ENCODE data around the gene PLSCR2.
"Not testable (repeated sequence)": the region's sequence is repeated elsewhere in the genome, so short reads cannot be mapped to it uniquely, and the experiment has no call there.

The PLSCR2 gene

GRCh38 chr3:146446026-146446425, 23.3 kb downstream of the PLSCR2 start:
- no peak for DNase-seq (ENCODE audit: low read depth in 1 of 2, low spot score in 1 of 2)
- Histone ChIP-seq H3K4me3 (replicated peaks; ENCODE audit: insufficient read depth, low read length) (no peak overlapping the region), H3K27ac (replicated peaks) (no peak overlapping the region), H3K27me3 (ENCODE audit: insufficient read depth, poor library complexity, severe bottlenecking) (peaks cover 4% of the 10 kb centered on the region)
- TF ChIP-seq, protein P1, sequence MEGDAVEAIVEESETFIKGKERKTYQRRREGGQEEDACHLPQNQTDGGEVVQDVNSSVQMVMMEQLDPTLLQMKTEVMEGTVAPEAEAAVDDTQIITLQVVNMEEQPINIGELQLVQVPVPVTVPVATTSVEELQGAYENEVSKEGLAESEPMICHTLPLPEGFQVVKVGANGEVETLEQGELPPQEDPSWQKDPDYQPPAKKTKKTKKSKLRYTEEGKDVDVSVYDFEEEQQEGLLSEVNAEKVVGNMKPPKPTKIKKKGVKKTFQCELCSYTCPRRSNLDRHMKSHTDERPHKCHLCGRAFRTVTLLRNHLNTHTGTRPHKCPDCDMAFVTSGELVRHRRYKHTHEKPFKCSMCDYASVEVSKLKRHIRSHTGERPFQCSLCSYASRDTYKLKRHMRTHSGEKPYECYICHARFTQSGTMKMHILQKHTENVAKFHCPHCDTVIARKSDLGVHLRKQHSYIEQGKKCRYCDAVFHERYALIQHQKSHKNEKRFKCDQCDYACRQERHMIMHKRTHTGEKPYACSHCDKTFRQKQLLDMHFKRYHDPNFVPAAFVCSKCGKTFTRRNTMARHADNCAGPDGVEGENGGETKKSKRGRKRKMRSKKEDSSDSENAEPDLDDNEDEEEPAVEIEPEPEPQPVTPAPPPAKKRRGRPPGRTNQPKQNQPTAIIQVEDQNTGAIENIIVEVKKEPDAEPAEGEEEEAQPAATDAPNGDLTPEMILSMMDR (IDR thresholded peaks at IDR 0.05; ENCODE audit: insufficient read depth, low read length) = no peak
- TF ChIP-seq REST (IDR thresholded peaks at IDR 0.05; ENCODE audit: insufficient replicate concordance, low read depth) (no peak), SPI1 (IDR thresholded peaks at IDR 0.05; ENCODE audit: borderline replicate concordance, low read depth) (no peak), POLR2AphosphoS5 (IDR thresholded peaks at IDR 0.05; ENCODE audit: low read depth) (no peak), GABPA (IDR thresholded peaks at IDR 0.05; ENCODE audit: low read depth) (no peak)

GRCh38 chr3:146440310-146440709, 29.1 kb downstream of the PLSCR2 start:
- not testable (repeated sequence) for H3K4me3 ChIP-seq (replicated peaks; ENCODE audit: insufficient read depth, low read length); H3K27me3 ChIP-seq (ENCODE audit: insufficient read depth, poor library complexity, severe bottlenecking); DNase-seq (ENCODE audit: low read depth in 1 of 2, low spot score in 1 of 2); H3K27ac ChIP-seq (replicated peaks)

- no peak for DNase-seq (ENCODE audit: low read depth in 1 of 2, low spot score in 1 of 2)
- TF ChIP-seq POLR2AphosphoS5 (IDR thresholded peaks at IDR 0.05; ENCODE audit: low read depth) (no peak), REST (IDR thresholded peaks at IDR 0.05; ENCODE audit: insufficient replicate concordance, low read depth) (no peak), SPI1 (IDR thresholded peaks at IDR 0.05; ENCODE audit: borderline replicate concordance, low read depth) (no peak)
- TF ChIP-seq, protein P1 (IDR thresholded peaks at IDR 0.05; ENCODE audit: insufficient read depth, low read length) = no peak
- no peaks in the 10 kb centered on the region for H3K27me3 ChIP-seq (ENCODE audit: insufficient read depth, poor library complexity, severe bottlenecking)
- no peak overlapping the region for H3K4me3 ChIP-seq (replicated peaks; ENCODE audit: insufficient read depth, low read length)
- no peak overlapping the region for H3K27ac ChIP-seq (replicated peaks)
These were observed 37.3 kb downstream of the PLSCR2 start for GRCh38 chr3:146432066-146432465.

DNA sequence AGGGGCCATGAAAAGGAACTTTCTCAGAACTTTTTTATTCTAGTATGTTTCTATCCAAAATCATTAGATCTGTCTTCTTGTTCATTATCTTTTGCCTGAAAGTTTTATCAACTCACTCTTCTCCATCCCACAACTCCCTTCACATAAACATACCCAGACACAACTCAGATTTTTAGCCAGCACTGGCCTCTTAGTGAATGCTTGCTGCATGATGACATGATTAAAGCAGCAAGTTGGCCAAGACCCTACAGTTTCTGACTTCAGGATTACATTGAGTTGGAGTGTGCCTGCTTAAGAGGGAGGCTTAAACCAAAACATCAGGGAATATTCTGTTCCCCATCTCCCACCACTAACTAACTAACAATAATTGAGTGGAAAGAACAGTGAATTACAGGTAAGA, 38.1 kb downstream of the PLSCR2 start:
- no peak for TF ChIP-seq POLR2AphosphoS5 (IDR thresholded peaks at IDR 0.05; ENCODE audit: low read depth)
- TF ChIP-seq GABPA (IDR thresholded peaks at IDR 0.05; ENCODE audit: low read depth) = no peak
- no peak for TF ChIP-seq SPI1 (IDR thresholded peaks at IDR 0.05; ENCODE audit: borderline replicate concordance, low read depth)
- no peak for TF ChIP-seq REST (IDR thresholded peaks at IDR 0.05; ENCODE audit: insufficient replicate concordance, low read depth)
- TF ChIP-seq, protein P1 (IDR thresholded peaks at IDR 0.05; ENCODE audit: insufficient read depth, low read length) = no peak
- DNase-seq (ENCODE audit: low read depth in 1 of 2, low spot score in 1 of 2) = no peak
- Histone ChIP-seq H3K27ac (replicated peaks) (no peak overlapping the region), H3K27me3 (ENCODE audit: insufficient read depth, poor library complexity, severe bottlenecking) (no peaks in the 10 kb centered on the region), H3K4me3 (replicated peaks; ENCODE audit: insufficient read depth, low read length) (no peak overlapping the region)

Data from HL-60 (cell line).